SK-N-SH (cell line): ENCODE measurements around the gene ACOXL. TPM values are rescaled to one million over a fixed set of nuclear protein-coding genes. Genes with fewer than 3 reads are reported as not detected.

Source experiments
- CTCF ChIA-PET: fragments of 300-600, 350-600 bp; formaldehyde crosslinking; extraction: SDS; loops from one replicate; lab custom pipeline; 2021; lab: Yijun Ruan, JAX
- POLR2A ChIA-PET: fragments of 350-600 bp; sonication (Branson Sonifier 250); formaldehyde crosslinking; extraction: SDS; loops from one replicate; lab custom pipeline; 2020; ENCODE audit warnings: antibody characterized with exemption, inconsistent platforms; lab: Yijun Ruan, JAX
- DNase-seq: peaks from one replicate; pipeline ENCODE4 v3.0.0; 2012
- H2AFZ ChIP-seq: fragments of 200-600 bp; sonication (generic); 2 replicates; pipeline ENCODE4 v1.8.1; 2016; ENCODE audit warnings: antibody characterized with exemption, mild to moderate bottlenecking, low read depth
- H3F3A ChIP-seq: fragments of 200-600 bp; sonication (generic); replicated peaks from 2 replicates; pipeline ENCODE3; 2016; ENCODE audit warnings: antibody characterized with exemption, mild to moderate bottlenecking; ENCODE audit not compliant: insufficient read depth
- H3K27ac ChIP-seq, 2 experiments: fragments of 200-500 bp in 1 of 2; fragments of 200-600 bp in 1 of 2; sonication (Bioruptor generic) in 1 of 2; sonication (generic), shearing (Covaris generic) in 1 of 2; 2 replicates each; pipeline versions ENCODE4 v1.5.1 to v1.6.1; 2014 to 2016; ENCODE audit warnings: low read depth in 2 of 2, inconsistent platforms in 1 of 2, low read length in 1 of 2, mild to moderate bottlenecking in 1 of 2, mixed read lengths in 1 of 2
- H3K27me3 ChIP-seq: fragments of 200-600 bp; sonication (generic), shearing (Covaris generic); 2 replicates; pipeline ENCODE4 v1.6.1; 2016; ENCODE audit warnings: mixed run types; ENCODE audit not compliant: insufficient read depth
- H3K36me3 ChIP-seq, 2 experiments: fragments of 200-500 bp in 1 of 2; fragments of 200-600 bp in 1 of 2; sonication (Bioruptor generic) in 1 of 2; sonication (generic) in 1 of 2; replicated peaks in 1 of 2; 2 replicates each; pipeline versions ENCODE3 to v1.5.1; 2014 to 2016; ENCODE audit warnings: low read length in 1 of 2, mild to moderate bottlenecking in 1 of 2; ENCODE audit not compliant: insufficient read depth in 2 of 2, control insufficient read depth in 1 of 2
- H3K4me1 ChIP-seq, 2 experiments: fragments of 200-500 bp in 1 of 2; fragments of 200-600 bp in 1 of 2; sonication (Bioruptor generic) in 1 of 2; sonication (generic), shearing (Covaris generic) in 1 of 2; 2 replicates each; pipeline versions ENCODE4 v1.5.1 to v1.6.1; 2014 to 2016; ENCODE audit warnings: low read depth in 1 of 2, low read length in 1 of 2, mixed run types in 1 of 2; ENCODE audit not compliant: insufficient read depth in 2 of 2, control insufficient read depth in 1 of 2
- H3K4me2 ChIP-seq: fragments of 200-600 bp; sonication (generic), shearing (Covaris generic); 2 replicates; pipeline ENCODE4 v1.6.1; 2017; ENCODE audit warnings: mixed run types
- H3K4me3 ChIP-seq, 2 experiments: fragments of 200-500 bp in 1 of 2; fragments of 200-600 bp in 1 of 2; sonication (Bioruptor generic) in 1 of 2; sonication (generic), shearing (Covaris generic) in 1 of 2; 2 replicates each; pipeline versions ENCODE4 v1.5.1 to v1.8.1; 2014 to 2016; ENCODE audit warnings: low read depth in 2 of 2, inconsistent platforms in 1 of 2, low read length in 1 of 2, mild to moderate bottlenecking in 1 of 2, mixed read lengths in 1 of 2, moderate library complexity in 1 of 2
- H3K79me2 ChIP-seq: fragments of 200-600 bp; sonication (generic); 2 replicates; pipeline ENCODE4 v1.8.1; 2017; ENCODE audit warnings: mild to moderate bottlenecking; ENCODE audit not compliant: insufficient read depth
- H3K9ac ChIP-seq: fragments of 200-600 bp; sonication (generic); 2 replicates; pipeline ENCODE4 v1.6.1; 2017; ENCODE audit warnings: mixed run types
- H3K9me2 ChIP-seq: fragments of 200-600 bp; sonication (generic); 2 replicates; pipeline ENCODE4 v1.6.1; 2017; ENCODE audit warnings: mixed run types
- H3K9me3 ChIP-seq: fragments of 200-600 bp; sonication (generic); 2 replicates; pipeline ENCODE4 v1.6.1; 2017; ENCODE audit warnings: mixed run types, mild to moderate bottlenecking, moderate library complexity
- H4K20me1 ChIP-seq: fragments of 200-600 bp; sonication (generic); 2 replicates; pipeline ENCODE4 v1.6.1; 2017; ENCODE audit warnings: mild to moderate bottlenecking, mixed run types; ENCODE audit not compliant: insufficient read depth
- ELF1 ChIP-seq: IDR thresholded peaks from 2 replicates; pipeline ENCODE4 v1.4.0; 2012
- EZH2phosphoT487 ChIP-seq: fragments of 200-600 bp; sonication (generic); IDR thresholded peaks from 2 replicates; pipeline ENCODE4 v1.6.1; 2017; ENCODE audit warnings: low read depth, mixed run types, mild to moderate bottlenecking, antibody characterized with exemption, moderate library complexity, borderline replicate concordance
- FOXM1 ChIP-seq: IDR thresholded peaks from 2 replicates; pipeline ENCODE4 v1.4.0; 2012; ENCODE audit warnings: low read depth, mild to moderate bottlenecking
- GABPA ChIP-seq: IDR thresholded peaks from 2 replicates; pipeline ENCODE4 v1.4.0; 2012; ENCODE audit warnings: low read depth, mild to moderate bottlenecking
- JUND ChIP-seq: IDR thresholded peaks from 2 replicates; pipeline ENCODE4 v1.4.0; 2012
- MEF2A ChIP-seq: IDR thresholded peaks from 2 replicates; pipeline ENCODE4 v1.4.0; 2012; ENCODE audit warnings: low read depth, borderline replicate concordance
- NFIC ChIP-seq: IDR thresholded peaks from 2 replicates; pipeline ENCODE4 v1.4.0; 2012; ENCODE audit warnings: borderline replicate concordance
- REST ChIP-seq: IDR thresholded peaks from 2 replicates; pipeline ENCODE4 v1.6.1; 2012; ENCODE audit warnings: mild to moderate bottlenecking, low read depth, low read length, moderate library complexity
- RFX5 ChIP-seq: IDR thresholded peaks from 2 replicates; pipeline ENCODE4 v1.6.1; 2012; ENCODE audit warnings: mild to moderate bottlenecking, improper control_type of control experiment, low read length
- SIN3A ChIP-seq: IDR thresholded peaks from 2 replicates; pipeline ENCODE4 v1.6.1; 2012; ENCODE audit warnings: low read depth, mild to moderate bottlenecking, low read length, moderate library complexity, borderline replicate concordance
- TCF12 ChIP-seq: IDR thresholded peaks from 2 replicates; pipeline ENCODE4 v1.4.0; 2012
- USF1 ChIP-seq: IDR thresholded peaks from 2 replicates; pipeline ENCODE4 v1.4.0; 2012; ENCODE audit warnings: low read depth, borderline replicate concordance
- YY1 ChIP-seq: IDR thresholded peaks from 2 replicates; pipeline ENCODE4 v1.4.0; 2012; ENCODE audit warnings: low read depth, mild to moderate bottlenecking
- ZBTB33 ChIP-seq: IDR thresholded peaks from 2 replicates; pipeline ENCODE4 v1.4.0; 2012; ENCODE audit warnings: low read depth, borderline replicate concordance
- WGBS: methylation state at CpG from one replicate; pipeline ENCODE4 v1.1.6; 2017; ENCODE audit warnings: low lambda C conversion rate; 5-methylcytosine and 5-hydroxymethylcytosine counted together
- polyA plus RNA-seq, 3 experiments: library from polyadenylated mRNA; depleted of rRNA; stranded (reverse); fragments of >200 nt; gene quantifications; 2 replicates each; pipeline ENCODE4 v1.2.3, GENCODE V29; 2012
- TF ChIP-seq, protein P1 (sequence below): fragments of 200-600 bp; sonication (generic); IDR thresholded peaks from 2 replicates; pipeline ENCODE4 v1.6.1; 2017; ENCODE audit warnings: antibody characterized with exemption, mild to moderate bottlenecking, moderate library complexity

Gene ACOXL
- polyA plus RNA-seq, 1 of the 3 experiments (the other 2 are of a cell fraction), result not detected

DNA sequence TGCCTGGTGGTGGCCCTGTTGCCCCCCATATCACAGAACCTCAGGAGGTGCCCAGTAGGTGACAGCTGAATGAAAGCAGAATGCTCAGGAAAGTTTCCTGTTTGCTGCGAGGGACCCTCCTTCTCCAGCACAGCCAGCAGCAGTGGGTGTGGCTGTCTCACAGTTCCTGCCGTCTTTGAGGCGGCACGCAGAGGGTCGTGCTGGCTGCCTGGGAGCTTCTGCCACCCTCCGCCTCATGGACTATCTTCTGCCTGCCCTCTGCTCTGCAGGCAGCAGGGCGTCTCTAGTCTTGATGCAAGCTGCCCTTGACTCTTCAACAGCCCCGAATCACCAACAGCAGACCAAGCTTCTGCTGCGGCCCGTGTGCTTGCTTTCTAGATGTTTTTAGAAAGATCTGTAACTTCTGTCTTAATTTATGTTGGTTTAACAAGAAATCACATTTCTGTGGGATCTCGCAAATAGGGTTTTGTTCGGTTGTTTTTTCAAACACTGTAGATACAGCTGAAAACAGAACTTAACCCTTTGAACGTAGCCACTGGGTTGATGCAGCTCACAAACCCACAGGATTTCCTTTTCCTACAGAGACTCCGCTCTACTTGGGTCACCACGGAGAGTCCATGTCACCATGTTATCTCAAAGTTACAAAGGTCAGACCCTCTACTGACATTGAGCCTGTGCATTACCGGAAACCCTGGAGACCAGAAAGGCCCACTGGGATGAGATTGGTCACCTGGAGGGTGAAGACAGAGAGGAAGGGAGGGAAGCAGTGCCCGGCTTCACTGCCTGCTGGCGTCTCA, 144.9 kb downstream of the ACOXL start (continued):
- TF ChIP-seq ZBTB33, result no peak
- TF ChIP-seq EZH2phosphoT487, result no peak
- TF ChIP-seq, protein P1, sequence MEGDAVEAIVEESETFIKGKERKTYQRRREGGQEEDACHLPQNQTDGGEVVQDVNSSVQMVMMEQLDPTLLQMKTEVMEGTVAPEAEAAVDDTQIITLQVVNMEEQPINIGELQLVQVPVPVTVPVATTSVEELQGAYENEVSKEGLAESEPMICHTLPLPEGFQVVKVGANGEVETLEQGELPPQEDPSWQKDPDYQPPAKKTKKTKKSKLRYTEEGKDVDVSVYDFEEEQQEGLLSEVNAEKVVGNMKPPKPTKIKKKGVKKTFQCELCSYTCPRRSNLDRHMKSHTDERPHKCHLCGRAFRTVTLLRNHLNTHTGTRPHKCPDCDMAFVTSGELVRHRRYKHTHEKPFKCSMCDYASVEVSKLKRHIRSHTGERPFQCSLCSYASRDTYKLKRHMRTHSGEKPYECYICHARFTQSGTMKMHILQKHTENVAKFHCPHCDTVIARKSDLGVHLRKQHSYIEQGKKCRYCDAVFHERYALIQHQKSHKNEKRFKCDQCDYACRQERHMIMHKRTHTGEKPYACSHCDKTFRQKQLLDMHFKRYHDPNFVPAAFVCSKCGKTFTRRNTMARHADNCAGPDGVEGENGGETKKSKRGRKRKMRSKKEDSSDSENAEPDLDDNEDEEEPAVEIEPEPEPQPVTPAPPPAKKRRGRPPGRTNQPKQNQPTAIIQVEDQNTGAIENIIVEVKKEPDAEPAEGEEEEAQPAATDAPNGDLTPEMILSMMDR, result no peak
- no peak for TF ChIP-seq SIN3A
- TF ChIP-seq USF1, result no peak
- TF ChIP-seq RFX5, result no peak
- no peak for TF ChIP-seq MEF2A
- no peak for TF ChIP-seq GABPA
- no peak for TF ChIP-seq JUND
- no peak for TF ChIP-seq ELF1

DNA sequence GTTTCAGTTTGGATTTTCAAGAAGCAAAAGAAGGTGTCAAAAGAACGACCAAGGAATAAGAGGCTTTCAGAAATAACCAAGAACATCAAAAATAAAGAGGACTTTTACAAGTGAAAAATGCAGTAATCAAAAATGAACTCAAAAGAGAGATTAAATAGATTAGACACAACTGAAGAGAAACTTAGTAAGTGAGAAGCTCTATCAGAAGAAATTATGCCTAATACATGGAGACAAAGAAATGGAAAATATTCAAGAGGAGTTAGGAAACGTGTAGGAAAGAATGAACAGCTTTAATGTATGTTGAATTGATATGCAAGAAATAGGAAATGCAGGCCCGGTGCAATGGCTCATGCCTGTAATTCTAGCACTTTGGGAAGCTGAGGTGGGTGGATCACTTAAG, 145.8 kb downstream of the ACOXL start:
- no peaks in the 10 kb centered on the region; the same call in 1 of the 2 replicates for H3K27me3 ChIP-seq
- no peak overlapping the region for H3K4me2 ChIP-seq
- no peaks in the 10 kb centered on the region for H3K79me2 ChIP-seq
- no peak overlapping the region for H3K9ac ChIP-seq
- H3F3A ChIP-seq, result no peaks in the 10 kb centered on the region
- H3K4me1 ChIP-seq, result peaks cover 0 to 3% of the 10 kb centered on the region in 2 experiments; a peak in 1 of 4 replicates
- H3K9me3 ChIP-seq, result 0 out of 2 replicates have a peak, but pooled peaks cover 4% of the 10 kb centered on the region
- no peaks in the 10 kb centered on the region for H4K20me1 ChIP-seq
- no peaks in the 10 kb centered on the region for H3K36me3 ChIP-seq
- POLR2A ChIA-PET, result no interaction called here
- no peaks in the 10 kb centered on the region for H3K9me2 ChIP-seq
- no peak overlapping the region for H3K4me3 ChIP-seq
- no peak overlapping the region for H3K27ac ChIP-seq
- no peak overlapping the region for H2AFZ ChIP-seq
- CTCF ChIA-PET, result no interaction called here
- WGBS, result 23% methylated on average over 3 of the region's 3 CpGs
- no peak for DNase-seq
- TF ChIP-seq ELF1 (no peak), NFIC (no peak), REST (no peak), FOXM1 (no peak), EZH2phosphoT487 (no peak), TCF12 (no peak), MEF2A (no peak), ZBTB33 (no peak), GABPA (no peak), YY1 (no peak)
- TF ChIP-seq, protein P1, result no peak
